HEK293 (cell line): ENCODE data around the gene NIT1.

ENCODE experiments used
- BCL11B ChIP-seq: fragments of 450-650 bp; formaldehyde crosslinking; IDR thresholded peaks from 2 replicates; pipeline ENCODE4 v1.5.1; 2016; ENCODE audit warnings: low read depth, missing biosample characterization, missing genetic modification characterization
- BCL6B ChIP-seq: fragments of 450-650 bp; formaldehyde crosslinking; IDR thresholded peaks from 2 replicates; pipeline ENCODE4 v1.5.1; 2017; ENCODE audit warnings: missing biosample characterization, missing genetic modification characterization
- GLI2 ChIP-seq: fragments of 450-650 bp; formaldehyde crosslinking; IDR thresholded peaks from 2 replicates; pipeline ENCODE4; 2017; ENCODE audit warnings: missing biosample characterization, missing genetic modification characterization, low read depth, borderline replicate concordance
- HOXA7 ChIP-seq: sonication (generic); formaldehyde crosslinking; IDR thresholded peaks from 2 replicates; pipeline ENCODE4 v1.8.1; 2022; ENCODE audit warnings: missing genetic modification reagents, borderline replicate concordance
- HOXD13 ChIP-seq: sonication (generic); formaldehyde crosslinking; IDR thresholded peaks from 2 replicates; pipeline ENCODE4 v1.8.0; 2022; ENCODE audit warnings: missing genetic modification reagents, borderline replicate concordance
- KLF17 ChIP-seq: fragments of 450-650 bp; formaldehyde crosslinking; IDR thresholded peaks from 2 replicates; pipeline ENCODE4 v1.5.1; 2016; ENCODE audit warnings: missing biosample characterization, missing genetic modification characterization
- MEIS1 ChIP-seq: sonication (generic); formaldehyde crosslinking; IDR thresholded peaks from 2 replicates; pipeline ENCODE4 v1.8.1; 2022; ENCODE audit warnings: missing genetic modification reagents, mild to moderate bottlenecking, borderline replicate concordance
- RBAK ChIP-seq: fragments of 450-650 bp; formaldehyde crosslinking; IDR thresholded peaks from 2 replicates; pipeline ENCODE4 v1.5.1; 2016; ENCODE audit warnings: missing biosample characterization, missing genetic modification characterization
- REPIN1 ChIP-seq: fragments of 450-650 bp; formaldehyde crosslinking; IDR thresholded peaks from 2 replicates; pipeline ENCODE4 v1.5.1; 2017; ENCODE audit warnings: missing biosample characterization, missing genetic modification characterization, low read depth
- SALL2 ChIP-seq: fragments of 450-650 bp; formaldehyde crosslinking; IDR thresholded peaks from 2 replicates; pipeline ENCODE4 v1.5.0; 2017; ENCODE audit warnings: missing biosample characterization, mild to moderate bottlenecking, missing genetic modification characterization, borderline replicate concordance
- ZBTB20 ChIP-seq: fragments of 450-650 bp; formaldehyde crosslinking; IDR thresholded peaks from 2 replicates; pipeline ENCODE4 v1.5.1; 2016; ENCODE audit warnings: missing biosample characterization, missing genetic modification characterization
- ZEB2 ChIP-seq: fragments of 450-650 bp; formaldehyde crosslinking; IDR thresholded peaks from 2 replicates; pipeline ENCODE4 v1.5.1; 2016; ENCODE audit warnings: missing biosample characterization, missing genetic modification characterization
- ZNF132 ChIP-seq: fragments of 450-650 bp; formaldehyde crosslinking; IDR thresholded peaks from 2 replicates; pipeline ENCODE4 v1.5.1; 2017; ENCODE audit warnings: missing biosample characterization, missing genetic modification characterization, borderline replicate concordance
- ZNF133 ChIP-seq: fragments of 450-650 bp; formaldehyde crosslinking; IDR thresholded peaks from 2 replicates; pipeline ENCODE4 v1.5.1; 2016; ENCODE audit warnings: missing biosample characterization, missing genetic modification characterization
- ZNF202 ChIP-seq: fragments of 450-650 bp; formaldehyde crosslinking; IDR thresholded peaks from 2 replicates; pipeline ENCODE4 v1.5.1; 2016; ENCODE audit warnings: missing biosample characterization, missing genetic modification characterization, borderline replicate concordance
- ZNF223 ChIP-seq: fragments of 450-650 bp; formaldehyde crosslinking; IDR thresholded peaks from 2 replicates; pipeline ENCODE4 v1.5.1; 2016; ENCODE audit warnings: missing biosample characterization, missing genetic modification characterization
- ZNF354C ChIP-seq: fragments of 450-650 bp; formaldehyde crosslinking; IDR thresholded peaks from 2 replicates; pipeline ENCODE4 v1.5.1; 2016; ENCODE audit warnings: missing biosample characterization, missing genetic modification characterization, low read depth, borderline replicate concordance
- ZNF423 ChIP-seq: fragments of 450-650 bp; formaldehyde crosslinking; IDR thresholded peaks from 2 replicates; pipeline ENCODE4 v1.5.1; 2016; ENCODE audit warnings: missing biosample characterization, missing genetic modification characterization
- ZNF555 ChIP-seq: fragments of 450-650 bp; formaldehyde crosslinking; conservative IDR thresholded peaks from 2 replicates; pipeline ENCODE4 v1.5.1; 2017; ENCODE audit warnings: missing biosample characterization, mild to moderate bottlenecking, missing genetic modification characterization, inconsistent platforms
- ZNF580 ChIP-seq: fragments of 450-650 bp; formaldehyde crosslinking; IDR thresholded peaks from 2 replicates; pipeline ENCODE4 v1.5.1; 2016; ENCODE audit warnings: missing biosample characterization, missing genetic modification characterization
- ZNF629 ChIP-seq: fragments of 450-650 bp; formaldehyde crosslinking; IDR thresholded peaks from 2 replicates; pipeline ENCODE4 v1.5.1; 2017; ENCODE audit warnings: missing biosample characterization, missing genetic modification characterization
- ZNF639 ChIP-seq: fragments of 450-650 bp; formaldehyde crosslinking; IDR thresholded peaks from 2 replicates; pipeline ENCODE4 v1.5.1; 2016; ENCODE audit warnings: missing biosample characterization, missing genetic modification characterization
- ZNF658 ChIP-seq: fragments of 450-650 bp; formaldehyde crosslinking; IDR thresholded peaks from 2 replicates; pipeline ENCODE4; 2016; ENCODE audit warnings: missing biosample characterization, missing genetic modification characterization
- ZNF747 ChIP-seq: fragments of 450-650 bp; formaldehyde crosslinking; IDR thresholded peaks from 2 replicates; pipeline ENCODE4 v1.5.1; 2016; ENCODE audit warnings: missing biosample characterization, missing genetic modification characterization
- ZNF768 ChIP-seq: fragments of 450-650 bp; formaldehyde crosslinking; IDR thresholded peaks from 2 replicates; pipeline ENCODE4 v1.5.1; 2018; ENCODE audit warnings: missing biosample characterization, mild to moderate bottlenecking, missing genetic modification characterization
- ZNF791 ChIP-seq: fragments of 450-650 bp; formaldehyde crosslinking; IDR thresholded peaks from 2 replicates; pipeline ENCODE4 v1.5.1; 2016; ENCODE audit warnings: missing biosample characterization, missing genetic modification characterization
- TF ChIP-seq, protein P1 (sequence below): fragments of 450-650 bp; formaldehyde crosslinking; IDR thresholded peaks from 2 replicates; pipeline ENCODE4 v1.5.1; 2016; ENCODE audit warnings: missing biosample characterization, missing genetic modification characterization
- TF ChIP-seq, protein P2 (sequence below): fragments of 450-650 bp; formaldehyde crosslinking; IDR thresholded peaks from 2 replicates; pipeline ENCODE4 v1.5.1; 2016; ENCODE audit warnings: missing biosample characterization, missing genetic modification characterization, borderline replicate concordance

The NIT1 gene

DNA sequence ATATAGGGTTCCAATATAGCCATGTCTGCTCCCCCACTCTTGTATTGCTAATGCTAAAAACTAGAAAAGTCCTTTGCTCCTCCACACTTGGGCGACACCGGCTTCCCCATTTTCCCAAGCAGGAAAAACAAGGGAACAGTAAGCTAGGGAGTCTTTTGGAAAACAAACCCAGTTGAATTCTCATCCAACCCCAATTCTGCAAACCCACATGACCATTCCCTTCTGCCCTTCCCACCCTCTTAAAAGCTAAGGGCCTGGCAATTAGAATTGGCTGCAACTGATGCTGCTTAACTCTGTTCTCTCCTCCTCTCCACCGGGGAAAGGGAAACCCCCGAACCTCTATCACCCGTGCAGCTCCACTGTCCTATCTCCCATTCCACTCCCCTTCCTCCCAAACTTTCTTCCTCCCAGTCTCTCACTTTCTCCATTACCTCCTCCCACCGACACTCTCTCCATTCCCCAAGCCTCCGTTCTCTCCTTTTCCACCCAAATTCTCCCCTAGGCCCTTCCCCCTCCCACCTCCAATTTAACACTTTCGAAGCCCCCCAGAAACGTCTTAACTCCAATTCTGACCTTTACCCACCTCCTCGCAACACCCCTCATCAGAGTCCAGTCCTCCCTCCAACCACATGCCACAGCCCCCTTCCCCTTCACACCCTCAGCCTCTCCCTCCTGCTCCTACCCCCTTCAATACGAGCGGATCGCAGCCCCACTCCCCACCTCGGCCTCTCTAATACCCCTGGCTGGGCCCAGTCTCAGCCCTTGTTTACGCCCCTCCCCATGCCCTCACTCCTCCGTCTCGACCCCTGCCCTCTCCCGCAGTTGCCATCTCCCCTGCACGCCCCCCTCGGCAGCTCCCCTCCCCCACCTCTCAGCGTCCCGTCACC lies 13.9 kb downstream of the NIT1 start (continued):
- TF ChIP-seq KLF17 (tag by site-specific recombination) (peak; percentile 78), ZBTB20 (tag by site-specific recombination) (peak; percentile 82), ZNF747 (tag by site-specific recombination) (no peak; the same call in 1 of the 2 replicates), ZNF202 (no peak), HOXA7 (CRISPR knock-in tag) (no peak), HOXD13 (CRISPR knock-in tag) (no peak), ZNF555 (tag by site-specific recombination) (no peak), ZNF354C (no peak), REPIN1 (tag by site-specific recombination) (peak; percentile 80; the same call in 1 of the 2 replicates), BCL11B (peak; percentile 78), ZEB2 (no peak), MEIS1 (CRISPR knock-in tag) (no peak), ZNF629 (tag by site-specific recombination) (no peak), ZNF133 (no peak), ZNF639 (tag by site-specific recombination) (no peak; the same call in 1 of the 2 replicates), ZNF791 (tag by site-specific recombination) (peak; percentile 64; the same call in 1 of the 2 replicates), ZNF658 (tag by site-specific recombination) (no peak), BCL6B (tag by site-specific recombination) (no peak), ZNF132 (no peak), ZNF768 (tag by site-specific recombination) (no peak), GLI2 (tag by site-specific recombination) (no peak), RBAK (tag by site-specific recombination) (no peak), SALL2 (tag by site-specific recombination) (0 out of 2 replicates have a peak, but pooled peaks have one; percentile 31), ZNF223 (tag by site-specific recombination) (no peak), ZNF423 (tag by site-specific recombination) (no peak), ZNF580 (tag by site-specific recombination) (no peak)
- TF ChIP-seq, protein P1, sequence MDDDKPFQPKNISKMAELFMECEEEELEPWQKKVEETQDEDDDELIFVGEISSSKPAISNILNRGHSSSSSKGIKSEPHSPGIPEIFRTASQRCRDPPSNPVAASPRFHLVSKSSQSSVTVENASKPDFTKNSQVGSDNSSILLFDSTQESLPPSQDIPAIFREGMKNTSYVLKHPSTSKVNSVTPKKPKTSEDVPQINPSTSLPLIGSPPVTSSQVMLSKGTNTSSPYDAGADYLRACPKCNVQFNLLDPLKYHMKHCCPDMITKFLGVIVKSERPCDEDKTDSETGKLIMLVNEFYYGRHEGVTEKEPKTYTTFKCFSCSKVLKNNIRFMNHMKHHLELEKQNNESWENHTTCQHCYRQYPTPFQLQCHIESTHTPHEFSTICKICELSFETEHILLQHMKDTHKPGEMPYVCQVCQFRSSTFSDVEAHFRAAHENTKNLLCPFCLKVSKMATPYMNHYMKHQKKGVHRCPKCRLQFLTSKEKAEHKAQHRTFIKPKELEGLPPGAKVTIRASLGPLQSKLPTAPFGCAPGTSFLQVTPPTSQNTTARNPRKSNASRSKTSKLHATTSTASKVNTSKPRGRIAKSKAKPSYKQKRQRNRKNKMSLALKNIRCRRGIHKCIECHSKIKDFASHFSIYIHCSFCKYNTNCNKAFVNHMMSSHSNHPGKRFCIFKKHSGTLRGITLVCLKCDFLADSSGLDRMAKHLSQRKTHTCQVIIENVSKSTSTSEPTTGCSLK (tag by site-specific recombination), result no peak
- TF ChIP-seq, protein P2, sequence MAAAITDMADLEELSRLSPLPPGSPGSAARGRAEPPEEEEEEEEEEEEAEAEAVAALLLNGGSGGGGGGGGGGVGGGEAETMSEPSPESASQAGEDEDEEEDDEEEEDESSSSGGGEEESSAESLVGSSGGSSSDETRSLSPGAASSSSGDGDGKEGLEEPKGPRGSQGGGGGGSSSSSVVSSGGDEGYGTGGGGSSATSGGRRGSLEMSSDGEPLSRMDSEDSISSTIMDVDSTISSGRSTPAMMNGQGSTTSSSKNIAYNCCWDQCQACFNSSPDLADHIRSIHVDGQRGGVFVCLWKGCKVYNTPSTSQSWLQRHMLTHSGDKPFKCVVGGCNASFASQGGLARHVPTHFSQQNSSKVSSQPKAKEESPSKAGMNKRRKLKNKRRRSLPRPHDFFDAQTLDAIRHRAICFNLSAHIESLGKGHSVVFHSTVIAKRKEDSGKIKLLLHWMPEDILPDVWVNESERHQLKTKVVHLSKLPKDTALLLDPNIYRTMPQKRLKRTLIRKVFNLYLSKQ (tag by site-specific recombination), result no peak
